ENCODE data around the gene ASIC1. TPM values are rescaled to one million over a fixed set of nuclear protein-coding genes. Genes with fewer than 3 reads are reported as not detected.

Gene ASIC1
- total and polyA plus RNA-seq, 2 of the 13 experiments (the other 11 are each of a cell fraction or from before 2014, with no cell fraction given): 0.44 to 1.5 TPM

- TF ChIP-seq NFIC (IDR thresholded peaks at IDR 0.05; ENCODE audit: low read length) (no peak), MXD1 (CRISPR knock-in tag; IDR thresholded peaks at IDR 0.05) (peak; percentile 39; the same call in 1 of the 2 replicates), ZBTB44 (CRISPR knock-in tag; IDR thresholded peaks at IDR 0.05) (no peak), NFKBIZ (CRISPR knock-in tag; IDR thresholded peaks at IDR 0.05) (no peak), ATF3 (CRISPR knock-in tag; IDR thresholded peaks at IDR 0.05) (no peak), ZFYVE20 (CRISPR knock-in tag; IDR thresholded peaks at IDR 0.05; ENCODE audit: borderline replicate concordance, low read depth) (no peak), MXI1 (IDR thresholded peaks at IDR 0.05; ENCODE audit: borderline replicate concordance, low read depth, low read length) (peak; percentile 55; the same call in 1 of the 3 replicates), ZNF670 (CRISPR knock-in tag; IDR thresholded peaks at IDR 0.05; ENCODE audit: borderline replicate concordance) (0 out of 2 replicates have a peak, but pooled peaks have one; percentile 7), FOXO4 (CRISPR knock-in tag; conservative IDR thresholded peaks at IDR 0.05) (no peak), YEATS4 (CRISPR knock-in tag; IDR thresholded peaks at IDR 0.05; ENCODE audit: borderline replicate concordance) (peak; percentile 52; the same call in 1 of the 2 replicates), ZNF274 (CRISPR knock-in tag; IDR thresholded peaks at IDR 0.05) (no peak), ZNF225 (CRISPR knock-in tag; IDR thresholded peaks at IDR 0.05) (no peak), PAWR (CRISPR knock-in tag; IDR thresholded peaks at IDR 0.05; ENCODE audit: borderline replicate concordance) (no peak), EP300 (IDR thresholded peaks at IDR 0.05; ENCODE audit: low read depth in 2 of 2, low read length in 2 of 2) (no peak), EP300 (CRISPR knock-in tag; IDR thresholded peaks at IDR 0.05; ENCODE audit: borderline replicate concordance) (peak; percentile 55; the same call in 1 of the 2 replicates)
- TF ChIP-seq, protein P1, sequence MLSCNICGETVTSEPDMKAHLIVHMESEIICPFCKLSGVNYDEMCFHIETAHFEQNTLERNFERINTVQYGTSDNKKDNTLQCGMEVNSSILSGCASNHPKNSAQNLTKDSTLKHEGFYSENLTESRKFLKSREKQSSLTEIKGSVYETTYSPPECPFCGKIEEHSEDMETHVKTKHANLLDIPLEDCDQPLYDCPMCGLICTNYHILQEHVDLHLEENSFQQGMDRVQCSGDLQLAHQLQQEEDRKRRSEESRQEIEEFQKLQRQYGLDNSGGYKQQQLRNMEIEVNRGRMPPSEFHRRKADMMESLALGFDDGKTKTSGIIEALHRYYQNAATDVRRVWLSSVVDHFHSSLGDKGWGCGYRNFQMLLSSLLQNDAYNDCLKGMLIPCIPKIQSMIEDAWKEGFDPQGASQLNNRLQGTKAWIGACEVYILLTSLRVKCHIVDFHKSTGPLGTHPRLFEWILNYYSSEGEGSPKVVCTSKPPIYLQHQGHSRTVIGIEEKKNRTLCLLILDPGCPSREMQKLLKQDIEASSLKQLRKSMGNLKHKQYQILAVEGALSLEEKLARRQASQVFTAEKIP (CRISPR knock-in tag; IDR thresholded peaks at IDR 0.05; ENCODE audit: borderline replicate concordance): no peak
- TF ChIP-seq, protein P2, sequence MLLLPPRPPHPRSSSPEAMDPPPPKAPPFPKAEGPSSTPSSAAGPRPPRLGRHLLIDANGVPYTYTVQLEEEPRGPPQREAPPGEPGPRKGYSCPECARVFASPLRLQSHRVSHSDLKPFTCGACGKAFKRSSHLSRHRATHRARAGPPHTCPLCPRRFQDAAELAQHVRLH (CRISPR knock-in tag; IDR thresholded peaks at IDR 0.05; ENCODE audit: borderline replicate concordance, low read depth): no peak
- TF ChIP-seq, protein P3, sequence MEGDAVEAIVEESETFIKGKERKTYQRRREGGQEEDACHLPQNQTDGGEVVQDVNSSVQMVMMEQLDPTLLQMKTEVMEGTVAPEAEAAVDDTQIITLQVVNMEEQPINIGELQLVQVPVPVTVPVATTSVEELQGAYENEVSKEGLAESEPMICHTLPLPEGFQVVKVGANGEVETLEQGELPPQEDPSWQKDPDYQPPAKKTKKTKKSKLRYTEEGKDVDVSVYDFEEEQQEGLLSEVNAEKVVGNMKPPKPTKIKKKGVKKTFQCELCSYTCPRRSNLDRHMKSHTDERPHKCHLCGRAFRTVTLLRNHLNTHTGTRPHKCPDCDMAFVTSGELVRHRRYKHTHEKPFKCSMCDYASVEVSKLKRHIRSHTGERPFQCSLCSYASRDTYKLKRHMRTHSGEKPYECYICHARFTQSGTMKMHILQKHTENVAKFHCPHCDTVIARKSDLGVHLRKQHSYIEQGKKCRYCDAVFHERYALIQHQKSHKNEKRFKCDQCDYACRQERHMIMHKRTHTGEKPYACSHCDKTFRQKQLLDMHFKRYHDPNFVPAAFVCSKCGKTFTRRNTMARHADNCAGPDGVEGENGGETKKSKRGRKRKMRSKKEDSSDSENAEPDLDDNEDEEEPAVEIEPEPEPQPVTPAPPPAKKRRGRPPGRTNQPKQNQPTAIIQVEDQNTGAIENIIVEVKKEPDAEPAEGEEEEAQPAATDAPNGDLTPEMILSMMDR (CRISPR knock-in tag; IDR thresholded peaks at IDR 0.05): peak; percentile 24; the same call in 1 of the 2 replicates
- TF ChIP-seq, protein P4, sequence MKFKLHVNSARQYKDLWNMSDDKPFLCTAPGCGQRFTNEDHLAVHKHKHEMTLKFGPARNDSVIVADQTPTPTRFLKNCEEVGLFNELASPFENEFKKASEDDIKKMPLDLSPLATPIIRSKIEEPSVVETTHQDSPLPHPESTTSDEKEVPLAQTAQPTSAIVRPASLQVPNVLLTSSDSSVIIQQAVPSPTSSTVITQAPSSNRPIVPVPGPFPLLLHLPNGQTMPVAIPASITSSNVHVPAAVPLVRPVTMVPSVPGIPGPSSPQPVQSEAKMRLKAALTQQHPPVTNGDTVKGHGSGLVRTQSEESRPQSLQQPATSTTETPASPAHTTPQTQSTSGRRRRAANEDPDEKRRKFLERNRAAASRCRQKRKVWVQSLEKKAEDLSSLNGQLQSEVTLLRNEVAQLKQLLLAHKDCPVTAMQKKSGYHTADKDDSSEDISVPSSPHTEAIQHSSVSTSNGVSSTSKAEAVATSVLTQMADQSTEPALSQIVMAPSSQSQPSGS (CRISPR knock-in tag; IDR thresholded peaks at IDR 0.05): peak; percentile 50; the same call in 1 of the 2 replicates
These were observed 45.4 kb downstream of the ASIC1 start (continued) for GRCh38 chr12:50102646-50103309.

Measured in HepG2 (cell line).